ENCODE data around the gene LILRB3. TPM values are rescaled to one million over a fixed set of nuclear protein-coding genes. Genes with fewer than 3 reads are reported as not detected.

Gene LILRB3
- total and polyA plus RNA-seq, 2 experiments from 2014 or later = not detected

GRCh38 chr19:54179262-54179852, 43.5 kb downstream of the LILRB3 start (continued):
- TF ChIP-seq, protein P1, sequence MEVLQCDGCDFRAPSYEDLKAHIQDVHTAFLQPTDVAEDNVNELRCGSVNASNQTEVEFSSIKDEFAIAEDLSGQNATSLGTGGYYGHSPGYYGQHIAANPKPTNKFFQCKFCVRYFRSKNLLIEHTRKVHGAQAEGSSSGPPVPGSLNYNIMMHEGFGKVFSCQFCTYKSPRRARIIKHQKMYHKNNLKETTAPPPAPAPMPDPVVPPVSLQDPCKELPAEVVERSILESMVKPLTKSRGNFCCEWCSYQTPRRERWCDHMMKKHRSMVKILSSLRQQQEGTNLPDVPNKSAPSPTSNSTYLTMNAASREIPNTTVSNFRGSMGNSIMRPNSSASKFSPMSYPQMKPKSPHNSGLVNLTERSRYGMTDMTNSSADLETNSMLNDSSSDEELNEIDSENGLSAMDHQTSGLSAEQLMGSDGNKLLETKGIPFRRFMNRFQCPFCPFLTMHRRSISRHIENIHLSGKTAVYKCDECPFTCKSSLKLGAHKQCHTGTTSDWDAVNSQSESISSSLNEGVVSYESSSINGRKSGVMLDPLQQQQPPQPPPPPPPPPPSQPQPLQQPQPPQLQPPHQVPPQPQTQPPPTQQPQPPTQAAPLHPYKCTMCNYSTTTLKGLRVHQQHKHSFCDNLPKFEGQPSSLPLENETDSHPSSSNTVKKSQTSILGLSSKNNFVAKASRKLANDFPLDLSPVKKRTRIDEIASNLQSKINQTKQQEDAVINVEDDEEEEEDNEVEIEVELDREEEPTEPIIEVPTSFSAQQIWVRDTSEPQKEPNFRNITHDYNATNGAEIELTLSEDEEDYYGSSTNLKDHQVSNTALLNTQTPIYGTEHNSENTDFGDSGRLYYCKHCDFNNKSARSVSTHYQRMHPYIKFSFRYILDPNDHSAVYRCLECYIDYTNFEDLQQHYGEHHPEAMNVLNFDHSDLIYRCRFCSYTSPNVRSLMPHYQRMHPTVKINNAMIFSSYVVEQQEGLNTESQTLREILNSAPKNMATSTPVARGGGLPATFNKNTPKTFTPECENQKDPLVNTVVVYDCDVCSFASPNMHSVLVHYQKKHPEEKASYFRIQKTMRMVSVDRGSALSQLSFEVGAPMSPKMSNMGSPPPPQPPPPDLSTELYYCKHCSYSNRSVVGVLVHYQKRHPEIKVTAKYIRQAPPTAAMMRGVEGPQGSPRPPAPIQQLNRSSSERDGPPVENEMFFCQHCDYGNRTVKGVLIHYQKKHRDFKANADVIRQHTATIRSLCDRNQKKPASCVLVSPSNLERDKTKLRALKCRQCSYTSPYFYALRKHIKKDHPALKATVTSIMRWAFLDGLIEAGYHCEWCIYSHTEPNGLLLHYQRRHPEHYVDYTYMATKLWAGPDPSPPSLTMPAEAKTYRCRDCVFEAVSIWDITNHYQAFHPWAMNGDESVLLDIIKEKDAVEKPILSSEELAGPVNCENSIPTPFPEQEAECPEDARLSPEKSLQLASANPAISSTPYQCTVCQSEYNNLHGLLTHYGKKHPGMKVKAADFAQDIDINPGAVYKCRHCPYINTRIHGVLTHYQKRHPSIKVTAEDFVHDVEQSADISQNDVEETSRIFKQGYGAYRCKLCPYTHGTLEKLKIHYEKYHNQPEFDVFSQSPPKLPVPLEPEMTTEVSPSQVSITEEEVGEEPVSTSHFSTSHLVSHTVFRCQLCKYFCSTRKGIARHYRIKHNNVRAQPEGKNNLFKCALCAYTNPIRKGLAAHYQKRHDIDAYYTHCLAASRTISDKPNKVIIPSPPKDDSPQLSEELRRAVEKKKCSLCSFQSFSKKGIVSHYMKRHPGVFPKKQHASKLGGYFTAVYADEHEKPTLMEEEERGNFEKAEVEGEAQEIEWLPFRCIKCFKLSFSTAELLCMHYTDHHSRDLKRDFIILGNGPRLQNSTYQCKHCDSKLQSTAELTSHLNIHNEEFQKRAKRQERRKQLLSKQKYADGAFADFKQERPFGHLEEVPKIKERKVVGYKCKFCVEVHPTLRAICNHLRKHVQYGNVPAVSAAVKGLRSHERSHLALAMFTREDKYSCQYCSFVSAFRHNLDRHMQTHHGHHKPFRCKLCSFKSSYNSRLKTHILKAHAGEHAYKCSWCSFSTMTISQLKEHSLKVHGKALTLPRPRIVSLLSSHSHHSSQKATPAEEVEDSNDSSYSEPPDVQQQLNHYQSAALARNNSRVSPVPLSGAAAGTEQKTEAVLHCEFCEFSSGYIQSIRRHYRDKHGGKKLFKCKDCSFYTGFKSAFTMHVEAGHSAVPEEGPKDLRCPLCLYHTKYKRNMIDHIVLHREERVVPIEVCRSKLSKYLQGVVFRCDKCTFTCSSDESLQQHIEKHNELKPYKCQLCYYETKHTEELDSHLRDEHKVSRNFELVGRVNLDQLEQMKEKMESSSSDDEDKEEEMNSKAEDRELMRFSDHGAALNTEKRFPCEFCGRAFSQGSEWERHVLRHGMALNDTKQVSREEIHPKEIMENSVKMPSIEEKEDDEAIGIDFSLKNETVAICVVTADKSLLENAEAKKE (CRISPR knock-in tag; IDR thresholded peaks at IDR 0.05) = no peak
- TF ChIP-seq POLR2AphosphoS5 (IDR thresholded peaks at IDR 0.05; ENCODE audit: low read depth) (no peak), ZNF331 (CRISPR knock-in tag; IDR thresholded peaks at IDR 0.05; ENCODE audit: low read depth) (no peak), NANOG (IDR thresholded peaks at IDR 0.05; ENCODE audit: borderline replicate concordance) (no peak), JUNB (IDR thresholded peaks at IDR 0.05; ENCODE audit: unreplicated experiment) (no peak), CTCF (conservative IDR thresholded peaks at IDR 0.05; ENCODE audit: low read depth in 2 of 2) (no peak)

All from GM23338 (cell line).